GM18909 (cell line): ENCODE results near the gene PRDX4.
"Not testable (repeated sequence)": the region's sequence is repeated elsewhere in the genome, so short reads cannot be mapped to it uniquely, and the experiment has no call there.

ENCODE experiments used
- ATAC-seq: cut with Tn5 transposase; IDR thresholded peaks from one replicate; pipeline ENCODE4 v1.9.1; 2021; ENCODE audit warnings: mild to moderate bottlenecking; ENCODE audit not compliant: unreplicated experiment, poor library complexity

The PRDX4 gene

GRCh38 chrX:23667239-23668177, at the start of gene PRDX4:
Gene PRDX4 (plus strand): TSS chrX:23667493. CDS start chrX:23667571, 78 bp downstream.
- ATAC-seq, result peak; percentile 65

GRCh38 chrX:23621621-23622265, 45.5 kb upstream of the PRDX4 start:
- no peak for ATAC-seq

- ATAC-seq, result no peak
Observed at GRCh38 chrX:23623797-23624196, 43.5 kb upstream of the PRDX4 start.

- ATAC-seq, result no peak
Observed at GRCh38 chrX:23626651-23627050, 40.6 kb upstream of the PRDX4 start.

- ATAC-seq, result no peak
Observed at GRCh38 chrX:23628131-23628530, 39.2 kb upstream of the PRDX4 start.

- ATAC-seq, result no peak
Observed at GRCh38 chrX:23631136-23631535, 36.2 kb upstream of the PRDX4 start.

GRCh38 chrX:23633834-23634580, 33.3 kb upstream of the PRDX4 start:
- no peak for ATAC-seq

GRCh38 chrX:23637187-23637586, 30.1 kb upstream of the PRDX4 start:
- no peak for ATAC-seq

GRCh38 chrX:23643020-23643419, 24.3 kb upstream of the PRDX4 start:
- ATAC-seq, result no peak

- no peak for ATAC-seq
Observed at GRCh38 chrX:23644744-23645143, 22.5 kb upstream of the PRDX4 start.

GRCh38 chrX:23656091-23656490, 11.2 kb upstream of the PRDX4 start:
- no peak for ATAC-seq

GRCh38 chrX:23656684-23657083, 10.6 kb upstream of the PRDX4 start:
- ATAC-seq, result no peak

- ATAC-seq, result no peak
Observed at GRCh38 chrX:23659339-23659738, 8.0 kb upstream of the PRDX4 start.

- ATAC-seq, result not testable (repeated sequence)
Observed at GRCh38 chrX:23660083-23660765, 7.1 kb upstream of the PRDX4 start.

- ATAC-seq, result no peak
Observed at GRCh38 chrX:23660766-23661132, 6.5 kb upstream of the PRDX4 start.

- no peak for ATAC-seq
Observed at GRCh38 chrX:23661671-23662070, 5.6 kb upstream of the PRDX4 start.

- ATAC-seq, result peak; percentile 53
Observed at GRCh38 chrX:23662187-23662586, 5.1 kb upstream of the PRDX4 start.

- peak; percentile 43 for ATAC-seq
Observed at GRCh38 chrX:23662853-23663252, 4.4 kb upstream of the PRDX4 start.

- ATAC-seq, result no peak
Observed at GRCh38 chrX:23664496-23664895, 2.8 kb upstream of the PRDX4 start.

- no peak for ATAC-seq
Observed at GRCh38 chrX:23666282-23666681, 1.0 kb upstream of the PRDX4 start.
